HG02870 (cell line): Measurements from ENCODE around the gene FUT1.
"Not testable (repeated sequence)": the region's sequence is repeated elsewhere in the genome, so short reads cannot be mapped to it uniquely, and the experiment has no call there.

Experiments
- ATAC-seq: cut with Tn5 transposase; IDR thresholded peaks from one replicate; pipeline ENCODE4 v1.9.1; 2021; ENCODE audit warnings: mild to moderate bottlenecking, moderate library complexity; ENCODE audit not compliant: unreplicated experiment

FUT1 gene

GRCh38 chr19:48768994-48769713 lies 16.7 kb upstream of the FUT1 start:
- no peak for ATAC-seq

DNA sequence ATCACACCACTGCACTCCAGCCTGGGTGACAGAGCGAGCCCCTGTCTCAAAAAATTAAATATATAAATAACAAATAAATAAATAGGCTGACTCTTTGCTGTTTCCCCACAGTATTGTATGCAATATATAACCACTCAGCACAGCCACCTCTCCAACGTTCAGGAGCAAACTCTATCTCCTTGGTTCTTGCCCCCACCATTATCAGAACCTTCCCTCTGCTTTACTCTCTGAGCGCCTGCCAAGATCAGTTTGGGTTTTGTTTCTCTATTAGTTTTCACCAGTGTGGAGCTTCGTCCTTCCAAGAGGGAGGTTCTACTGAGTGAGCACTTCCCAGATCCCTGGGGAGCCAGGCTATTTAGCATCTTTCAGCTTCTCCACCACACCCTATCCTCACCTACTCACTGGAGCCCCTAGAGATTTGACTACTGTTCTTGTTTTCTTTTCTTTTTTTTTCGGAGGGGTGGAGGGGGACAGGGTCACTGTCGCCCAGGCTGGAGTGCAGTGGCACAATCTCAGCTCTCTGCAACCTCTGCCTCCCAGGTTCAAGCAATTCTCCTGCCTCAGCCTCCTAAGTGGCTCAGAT lies 15.8 kb upstream of the FUT1 start:
- ATAC-seq = not testable (repeated sequence)

GRCh38 chr19:48765816-48766215 lies 13.4 kb upstream of the FUT1 start:
- not testable (repeated sequence) for ATAC-seq

DNA sequence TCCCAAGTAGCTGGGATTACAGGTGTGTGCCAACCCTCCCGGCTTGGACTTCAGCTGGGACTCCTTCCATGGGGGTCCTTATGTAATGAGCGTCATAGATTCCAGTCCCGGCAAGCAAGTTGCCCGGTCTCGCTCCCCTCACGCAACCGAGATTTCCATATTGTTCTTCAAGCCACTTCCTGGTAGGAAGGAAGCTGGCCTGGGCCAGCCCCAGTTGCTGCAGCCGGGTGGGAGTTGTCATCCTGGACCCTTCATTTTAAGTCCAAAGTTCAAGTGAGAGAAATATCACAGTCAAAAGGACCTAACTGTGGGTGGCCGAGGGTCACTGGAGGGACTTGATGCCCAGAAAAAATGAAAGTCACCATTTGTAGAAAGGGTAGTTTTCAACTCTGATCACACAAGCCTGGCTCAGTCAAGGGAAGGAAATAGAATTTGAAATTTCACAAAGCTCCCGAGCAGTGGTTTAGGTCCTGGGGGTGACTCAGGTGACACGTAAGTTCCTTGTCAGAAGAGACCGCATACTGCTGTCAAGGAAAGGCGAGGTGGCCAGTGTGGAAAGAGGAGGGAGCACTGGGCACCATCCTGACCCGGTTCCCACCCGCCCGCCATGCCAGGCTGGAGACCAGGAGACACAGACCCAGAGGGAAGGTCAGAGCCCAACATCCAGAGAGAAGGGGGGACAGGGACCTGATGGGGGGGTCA lies 8.2 kb upstream of the FUT1 start:
- no peak for ATAC-seq

GRCh38 chr19:48757741-48758144 lies 5.3 kb upstream of the FUT1 start:
- ATAC-seq = no peak

GRCh38 chr19:48757089-48757675 lies 4.7 kb upstream of the FUT1 start:
- no peak for ATAC-seq

DNA sequence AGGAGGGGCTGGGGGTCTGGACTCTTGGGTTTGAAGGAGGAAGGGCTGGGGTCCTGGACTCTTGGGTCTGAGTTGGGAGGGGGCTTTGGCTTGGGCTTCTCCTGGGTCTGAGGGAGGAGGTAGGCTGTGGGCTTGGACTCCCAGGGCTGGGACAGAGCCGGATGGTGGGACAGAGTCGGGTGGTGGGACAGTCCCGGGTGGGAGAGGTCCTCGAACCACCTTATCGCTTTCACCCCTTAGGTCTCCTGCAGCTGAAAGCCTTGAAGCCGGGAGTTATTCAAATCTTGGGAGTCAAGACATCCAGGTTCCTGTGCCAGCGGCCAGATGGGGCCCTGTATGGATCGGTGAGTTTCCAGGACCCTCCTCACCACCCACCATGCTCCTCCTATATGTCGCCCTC lies 4.2 kb upstream of the FUT1 start:
- no peak for ATAC-seq

GRCh38 chr19:48756212-48756611 lies 3.8 kb upstream of the FUT1 start:
- no peak for ATAC-seq

GRCh38 chr19:48755787-48756186 lies 3.3 kb upstream of the FUT1 start:
- ATAC-seq = no peak

- no peak for ATAC-seq
Measured at GRCh38 chr19:48755084-48755641, 2.7 kb upstream of the FUT1 start, which contains the start of gene FGF21. FGF21 (plus strand) TSS chr19:48755524; CDS start chr19:48756237, 713 bp downstream.

- ATAC-seq = no peak
Measured at GRCh38 chr19:48751845-48752495, 471 bp downstream of the FUT1 start.

- no peak for ATAC-seq
Measured at GRCh38 chr19:48750771-48751504, 1.5 kb downstream of the FUT1 start.

DNA sequence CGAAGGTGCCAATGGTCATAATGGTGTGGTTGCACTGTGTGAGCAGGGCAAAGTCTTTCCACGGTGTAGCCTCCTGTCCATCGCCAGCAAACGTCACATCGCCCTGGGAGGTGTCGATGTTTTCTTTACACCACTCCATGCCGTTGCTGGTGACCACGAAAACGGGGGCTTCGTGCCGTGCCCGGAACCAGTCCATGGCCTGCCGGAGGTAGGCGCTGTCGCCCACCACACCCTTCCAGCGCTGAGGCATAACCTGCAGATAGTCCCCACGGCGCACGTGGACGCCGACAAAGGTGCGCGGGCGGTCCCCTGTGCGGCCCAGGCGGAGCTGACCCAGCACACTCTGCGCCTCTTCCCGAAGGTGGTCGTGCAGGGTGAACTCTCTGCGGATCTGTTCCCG lies 2.1 kb downstream of the FUT1 start:
- no peak for ATAC-seq

DNA sequence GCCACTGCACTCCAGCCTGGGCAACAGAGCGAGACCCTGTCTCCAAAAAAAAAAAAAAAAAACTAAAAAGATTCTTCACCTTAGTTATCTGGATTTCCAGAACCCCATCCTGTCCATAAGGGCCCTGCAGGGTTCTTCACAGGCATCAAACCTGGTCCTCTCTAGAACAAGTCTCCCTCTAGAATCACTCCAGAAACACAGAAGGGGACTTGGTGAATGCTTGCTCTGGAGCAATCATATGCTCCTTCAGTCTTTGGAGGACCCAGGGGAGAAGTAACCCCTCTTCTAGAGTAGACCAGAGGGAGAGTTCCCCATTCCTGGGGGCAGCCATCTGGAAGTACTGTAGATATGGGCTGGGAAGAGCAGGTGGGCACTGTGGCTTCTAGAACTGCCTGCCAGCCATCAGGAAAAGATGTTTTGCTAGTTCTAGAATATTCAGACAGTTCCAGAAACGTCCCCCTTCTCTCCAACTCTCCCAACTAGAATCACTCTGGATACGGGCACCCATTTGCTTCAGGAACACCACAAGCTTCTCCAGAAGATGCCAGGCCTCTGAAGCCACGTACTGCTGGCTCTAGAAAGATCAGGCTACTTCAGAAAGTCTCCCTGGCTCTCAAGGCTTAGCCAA lies 2.8 kb downstream of the FUT1 start:
- ATAC-seq = no peak

- no peak for ATAC-seq
Measured at GRCh38 chr19:48746738-48747575, 5.5 kb downstream of the FUT1 start, which contains the start of gene IZUMO1. IZUMO1 (minus strand) TSS chr19:48746909; CDS start chr19:48745859, 1,050 bp downstream.

- no peak for ATAC-seq
Measured at GRCh38 chr19:48746110-48746509, 6.3 kb downstream of the FUT1 start.

- no peak for ATAC-seq
Measured at GRCh38 chr19:48745208-48745995, 7.0 kb downstream of the FUT1 start.

DNA sequence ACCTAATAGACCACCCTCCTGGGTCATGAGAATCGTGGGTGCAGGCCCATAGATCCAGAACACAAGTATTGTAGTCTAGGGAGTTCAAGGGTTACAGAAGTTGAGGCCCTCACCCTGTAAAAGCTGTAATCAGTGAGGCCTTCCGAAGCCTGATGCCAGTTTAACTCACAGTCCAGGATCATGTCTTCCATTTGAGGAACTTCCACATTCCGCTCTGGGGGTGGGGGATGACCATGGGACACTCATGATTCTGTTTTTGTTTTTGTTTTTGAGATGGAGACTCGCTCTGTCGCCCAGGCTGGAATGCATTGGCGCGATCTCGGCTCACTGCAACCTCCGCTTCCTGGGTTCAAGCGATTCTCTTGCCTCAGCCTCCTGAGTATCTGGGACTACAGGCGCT lies 10.3 kb downstream of the FUT1 start:
- no peak for ATAC-seq
